Measurements from ENCODE around the gene VPS9D1.

Gene VPS9D1
- 24.5 to 46.1 reads per million in 2 donors for total RNA-seq

GRCh38 chr16:89720813-89721545 lies at the start of gene VPS9D1, which contains the start of gene ZNF276:
VPS9D1 (minus strand) TSS chr16:89720898; CDS start chr16:89720861, 37 bp downstream.
ZNF276 (plus strand) TSS chr16:89721537; CDS start chr16:89721641, 104 bp downstream.
- DNase-seq = peak; percentile 72 to 81 (median 75)

GRCh38 chr16:89770367-89770766 lies 49.7 kb upstream of the VPS9D1 start:
- DNase-seq = no peak

- DNase-seq = no peak
Measured at GRCh38 chr16:89765292-89765830, 44.7 kb upstream of the VPS9D1 start.

- DNase-seq = peak in 2 of 5 experiments; percentile 9 to 84
Measured at GRCh38 chr16:89764711-89765201, 44.1 kb upstream of the VPS9D1 start.

- DNase-seq = peak in 1 of 5 experiments; percentile 57
Measured at GRCh38 chr16:89761304-89761922, 40.7 kb upstream of the VPS9D1 start.

- peak in 2 of 5 experiments; percentile 10 to 50 for DNase-seq
Measured at GRCh38 chr16:89759746-89760340, 39.1 kb upstream of the VPS9D1 start.

- DNase-seq = no peak
Measured at GRCh38 chr16:89749637-89750036, 28.9 kb upstream of the VPS9D1 start.

GRCh38 chr16:89748921-89749320 lies 28.2 kb upstream of the VPS9D1 start:
- DNase-seq = no peak

GRCh38 chr16:89748076-89748475 lies 27.4 kb upstream of the VPS9D1 start:
- no peak for DNase-seq

GRCh38 chr16:89746043-89746442 lies 25.3 kb upstream of the VPS9D1 start:
- no peak for DNase-seq

GRCh38 chr16:89744813-89745212 lies 24.1 kb upstream of the VPS9D1 start:
- DNase-seq = no peak

GRCh38 chr16:89742948-89743347 lies 22.2 kb upstream of the VPS9D1 start:
- no peak for DNase-seq

GRCh38 chr16:89741342-89742014 lies 20.8 kb upstream of the VPS9D1 start:
- DNase-seq = no peak

- DNase-seq = no peak
Measured at GRCh38 chr16:89739383-89739782, 18.7 kb upstream of the VPS9D1 start.

GRCh38 chr16:89738538-89739317 lies 18.0 kb upstream of the VPS9D1 start:
- no peak for DNase-seq

- DNase-seq = no peak
Measured at GRCh38 chr16:89738072-89738377, 17.3 kb upstream of the VPS9D1 start.

- peak in 4 of 5 experiments; percentile 20 to 91 (median 56) for DNase-seq
Measured at GRCh38 chr16:89737341-89738071, 16.8 kb upstream of the VPS9D1 start.

GRCh38 chr16:89736554-89736953 lies 15.9 kb upstream of the VPS9D1 start:
- DNase-seq = no peak

- no peak for DNase-seq
Measured at GRCh38 chr16:89733792-89734191, 13.1 kb upstream of the VPS9D1 start.

GRCh38 chr16:89733322-89733721 lies 12.6 kb upstream of the VPS9D1 start:
- DNase-seq = no peak

- no peak for DNase-seq
Measured at GRCh38 chr16:89732918-89733242, 12.2 kb upstream of the VPS9D1 start.
